K562 (cell line): ENCODE measurements around the gene SORCS1. TPM values are rescaled to one million over a fixed set of nuclear protein-coding genes. Genes with fewer than 3 reads are reported as not detected.

Source experiments
- ATAC-seq: fragments of 200-7000 bp; cut with Tn5 transposase; 3 replicates; pipeline ENCODE4 v1.9.1; 2020; ENCODE audit warnings: moderate library complexity
- BruUV-seq: library from RNA; stranded (reverse); fragments of 400-500 nt; replicated peaks from 2 replicates; lab custom pipeline; 2021; lab: Mats Ljungman, UMichigan
- CTCF ChIA-PET: fragments of 300-600 bp; formaldehyde crosslinking; extraction: SDS; loops from one replicate; lab custom pipeline; 2021; ENCODE audit warnings: low intra/inter-chr PET ratio; lab: Yijun Ruan, JAX
- POLR2A ChIA-PET: fragments of 300-600, 350-650 bp; sonication (Branson Sonifier 250); formaldehyde crosslinking; extraction: SDS; loops from one replicate; lab custom pipeline; 2021; ENCODE audit warnings: antibody characterized with exemption, inconsistent platforms; lab: Yijun Ruan, JAX
- DNase-seq, 4 experiments: peaks; one replicate each; pipeline versions ENCODE4 v3.0.0 to v3.0.0-alpha.2; 2011 to 2018; ENCODE audit warnings: low spot score in 3 of 4, mixed read lengths in 3 of 4; ENCODE audit errors: extremely low read depth in 1 of 4
- FAIRE-seq: peaks from 2 replicates; lab custom pipeline; 2011; peaks lifted over from hg19 to GRCh38; lab: Jason Lieb, UNC
- H2AFZ ChIP-seq: 2 replicates; pipeline ENCODE4 v1.6.0; 2011; ENCODE audit warnings: low read depth, low read length, control low read depth, inconsistent platforms
- H3K27ac ChIP-seq: fragments of 200-600 bp; 3 replicates; pipeline ENCODE4 v1.8.0; 2011; ENCODE audit warnings: low read depth, mild to moderate bottlenecking, control low read depth, inconsistent platforms, low read length, moderate library complexity, mixed read lengths; ENCODE audit errors: extremely low read depth
- H3K27me3 ChIP-seq, 2 experiments: fragments of 300-600 bp in 1 of 2; 2 replicates in 1 of 2; 3 replicates in 1 of 2; pipeline versions ENCODE4 v1.6.0 to v1.8.0; 2011; ENCODE audit warnings: inconsistent platforms in 2 of 2, low read length in 2 of 2, mild to moderate bottlenecking in 1 of 2, mixed read lengths in 1 of 2, moderate library complexity in 1 of 2; ENCODE audit not compliant: control insufficient read depth in 2 of 2, insufficient read depth in 2 of 2
- H3K36me3 ChIP-seq: fragments of 300-600 bp; 3 replicates; pipeline ENCODE4 v1.8.0; 2011; ENCODE audit warnings: mild to moderate bottlenecking, low read length, inconsistent platforms; ENCODE audit not compliant: control insufficient read depth, insufficient read depth
- H3K4me1 ChIP-seq, 2 experiments: fragments of 200-600 bp in 1 of 2; replicated peaks in 1 of 2; 2 replicates in 1 of 2; 3 replicates in 1 of 2; pipeline versions ENCODE4 v1.5.1 to v1.8.0; 2011; ENCODE audit warnings: inconsistent platforms in 2 of 2, low read length in 2 of 2, mild to moderate bottlenecking in 1 of 2, mixed read lengths in 1 of 2, moderate library complexity in 1 of 2; ENCODE audit not compliant: control insufficient read depth in 2 of 2, insufficient read depth in 2 of 2
- H3K4me2 ChIP-seq: 2 replicates; pipeline ENCODE4 v1.6.1; 2011; ENCODE audit warnings: low read length, control low read depth, inconsistent platforms, mixed read lengths; ENCODE audit not compliant: insufficient read depth
- H3K4me3 ChIP-seq: fragments of 200-600 bp; sonication (generic), shearing (Covaris generic); 2 replicates; pipeline ENCODE4 v1.5.1; 2016; ENCODE audit warnings: control low read depth, inconsistent platforms
- H3K79me2 ChIP-seq: fragments of 200-600 bp; 3 replicates; pipeline ENCODE4 v1.8.0; 2011; ENCODE audit warnings: low read length, inconsistent platforms; ENCODE audit not compliant: control insufficient read depth, insufficient read depth
- H3K9ac ChIP-seq, 2 experiments: 2 replicates each; pipeline versions ENCODE4 v1.6.0 to v1.6.1; 2011; ENCODE audit warnings: low read depth in 2 of 2, low read length in 2 of 2, control low read depth in 1 of 2, inconsistent platforms in 1 of 2, mild to moderate bottlenecking in 1 of 2, mixed read lengths in 1 of 2; ENCODE audit not compliant: insufficient read depth in 1 of 2
- H3K9me1 ChIP-seq: one replicate; pipeline ENCODE4 v1.6.0; 2011; ENCODE audit warnings: inconsistent platforms, mild to moderate bottlenecking, low read length, moderate library complexity; ENCODE audit not compliant: control insufficient read depth, insufficient read depth
- H3K9me3 ChIP-seq: replicated peaks from 2 replicates; pipeline ENCODE4 v1.5.1; 2011; ENCODE audit warnings: low read depth, low read length, inconsistent platforms; ENCODE audit not compliant: control insufficient read depth, insufficient read depth
- H4K20me1 ChIP-seq: replicated peaks from 2 replicates; pipeline ENCODE4 v1.6.1; 2011; ENCODE audit warnings: low read length, inconsistent platforms, mixed read lengths; ENCODE audit not compliant: control insufficient read depth, insufficient read depth
- CREB3L1 ChIP-seq: fragments of 450-650 bp; IDR thresholded peaks from 2 replicates; pipeline ENCODE4 v1.6.1; 2014; ENCODE audit warnings: low read depth, mild to moderate bottlenecking, moderate library complexity, borderline replicate concordance
- ETV1 ChIP-seq: fragments of 450-650 bp; conservative IDR thresholded peaks from 2 replicates; pipeline ENCODE4 v1.6.1; 2016; ENCODE audit warnings: missing genetic modification characterization, control low read depth, low read depth, missing compliant biosample characterization
- GABPB2 ChIP-seq: fragments of 250-450 bp; sonication (Bioruptor Pico); conservative IDR thresholded peaks from 2 replicates; pipeline ENCODE4 v1.5.1; 2021; ENCODE audit warnings: mild to moderate bottlenecking
- MNT ChIP-seq, 2 experiments: fragments of 450-650 bp; conservative IDR thresholded peaks; 2 replicates each; pipeline ENCODE4 v1.6.1; 2017; ENCODE audit warnings: mild to moderate bottlenecking in 2 of 2, moderate library complexity in 2 of 2
- NBN ChIP-seq: fragments of 450-650 bp; IDR thresholded peaks from 2 replicates; pipeline ENCODE4 v1.6.1; 2016; ENCODE audit warnings: low read depth, mild to moderate bottlenecking
- NR4A1 ChIP-seq, 2 experiments: fragments of 250-450 bp in 1 of 2; fragments of 450-650 bp in 1 of 2; sonication (Bioruptor Pico) in 1 of 2; IDR thresholded peaks; 2 replicates each; pipeline versions ENCODE4 v1.4.0 to v1.6.1; 2016 to 2020; ENCODE audit warnings: mild to moderate bottlenecking in 2 of 2, missing compliant biosample characterization in 1 of 2, missing genetic modification characterization in 1 of 2, moderate library complexity in 1 of 2
- PURB ChIP-seq: sonication (generic); formaldehyde crosslinking; IDR thresholded peaks from 2 replicates; pipeline ENCODE4 v1.9.0; 2021; ENCODE audit warnings: low read depth, mild to moderate bottlenecking, missing genetic modification reagents
- RBBP5 ChIP-seq: fragments of 200-600 bp; sonication (generic); IDR thresholded peaks from 2 replicates; pipeline ENCODE4 v1.6.1; 2012; ENCODE audit warnings: borderline replicate concordance, mild to moderate bottlenecking, low read length, control low read depth, inconsistent platforms; ENCODE audit not compliant: insufficient read depth, poor library complexity, severe bottlenecking
- RBM22 ChIP-seq: fragments of 200-400 bp; formaldehyde crosslinking; IDR thresholded peaks from 2 replicates; pipeline ENCODE4 v1.6.1; 2018; ENCODE audit warnings: low read length, low read depth; ENCODE audit not compliant: poor library complexity, severe bottlenecking
- RNF219 ChIP-seq: fragments of 250-450 bp; sonication (Bioruptor Pico); IDR thresholded peaks from 2 replicates; pipeline ENCODE4 v1.5.0; 2022; ENCODE audit warnings: mild to moderate bottlenecking
- SUPT5H ChIP-seq: fragments of 450-650 bp; IDR thresholded peaks from 2 replicates; pipeline ENCODE4 v1.6.1; 2016
- TCF15 ChIP-seq: fragments of 250-450 bp; sonication (Bioruptor Pico); IDR thresholded peaks from 2 replicates; pipeline ENCODE4 v1.8.0; 2022; ENCODE audit warnings: moderate library complexity, mild to moderate bottlenecking, inconsistent platforms
- ZBTB34 ChIP-seq: fragments of 250-450 bp; sonication (Bioruptor Pico); IDR thresholded peaks from 2 replicates; pipeline ENCODE4 v1.8.0; 2021; ENCODE audit warnings: mild to moderate bottlenecking, moderate library complexity
- ZNF274 ChIP-seq: IDR thresholded peaks from 2 replicates; pipeline ENCODE4 v1.6.1; 2011; ENCODE audit warnings: low read depth, mild to moderate bottlenecking, low read length, moderate library complexity, borderline replicate concordance
- WGBS: fragments of 100-300 bp; shearing (Covaris generic); methylation state at CpG from one replicate; pipeline ENCODE4 v1.1.6; 2016; ENCODE audit warnings: low coverage, mixed read lengths; ENCODE audit not compliant: insufficient coverage; ENCODE audit errors: missing lambda C conversion rate; 5-methylcytosine and 5-hydroxymethylcytosine counted together
- in situ Hi-C: fragments of 300-500 bp; cut with MboI; formaldehyde crosslinking; loops from 4 replicates; pipeline ENCODE4 v1.15.0; 2018; ENCODE audit warnings: inconsistent platforms, mixed read lengths
- intact Hi-C: fragments of 100-400 bp; cut with micrococcal nuclease; formaldehyde crosslinking; loops from 2 replicates; pipeline ENCODE4 v1.14.2; 2022
- polyA plus RNA-seq, 8 experiments: library from polyadenylated mRNA; depleted of rRNA in 4 of 8; stranded (reverse) in 5 of 8; unstranded in 3 of 8; fragments of >200 nt; fragmentation: Nextera tagmentation in 2 of 8; fragmentation: Illumina TruSeq in 1 of 8; extraction: Ambion mirVana in 2 of 8; extraction: Trizol in 1 of 8; gene quantifications; 2 replicates each; pipeline versions ENCODE4 v1.2.1 to v1.2.3, GENCODE V29; 2011 to 2014; ENCODE audit warnings: inconsistent platforms in 1 of 8, missing spikeins in 1 of 8
- total RNA-seq, 7 experiments: library from RNA; depleted of rRNA in 6 of 7; stranded (reverse); fragments of >200 nt in 6 of 7; fragmentation: Illumina TruSeq in 2 of 7; extraction: Trizol in 2 of 7; gene quantifications; 2 replicates each; pipeline versions ENCODE4 v1.2.1 to v1.2.3, GENCODE V29; 2011 to 2021; ENCODE audit warnings: low replicate concordance in 1 of 7

SORCS1 gene
- total and polyA plus RNA-seq, 9 of the 15 experiments (the other 6 are each of a cell fraction or from before 2014, with no cell fraction given) = 1.5 to 3.9 (median 2.7) TPM

GRCh38 chr10:106819490-106819889 lies 345.0 kb downstream of the SORCS1 start:
- Histone ChIP-seq H4K20me1 (no peaks in the 10 kb centered on the region), H3K4me3 (no peak overlapping the region), H3K27ac (no peak overlapping the region), H3K9me1 (no peaks in the 10 kb centered on the region), H3K79me2 (no peaks in the 10 kb centered on the region), H3K4me2 (no peak overlapping the region), H3K9ac (no peak overlapping the region), H3K36me3 (no peaks in the 10 kb centered on the region), H3K9me3 (no peaks in the 10 kb centered on the region), H2AFZ (no peak overlapping the region), H3K27me3 (no peaks in the 10 kb centered on the region), H3K4me1 (no peaks in the 10 kb centered on the region; a peak in 2 of 5 replicates)
- ATAC-seq (no peak; the same call in 2 of the 3 replicates), FAIRE-seq (peak; percentile 71), DNase-seq (peak in 3 of 4 experiments; percentile 7 to 49 (median 33))
- intact Hi-C loops (no loop called here), in situ Hi-C loops (no loop called here)
- ChIA-PET CTCF (no interaction called here), POLR2A (no interaction called here)
- 2% methylated on average over 4 of the region's 4 CpGs for WGBS
- BruUV-seq = no TSS peak
- TF ChIP-seq SUPT5H (no peak), CREB3L1 (no peak), PURB (no peak), TCF15 (CRISPR knock-in tag) (no peak), MNT (conservative IDR thresholded peaks at IDR 0.05) (no peak), GABPB2 (CRISPR knock-in tag) (no peak), NR4A1 (CRISPR knock-in tag; IDR thresholded peaks at IDR 0.05) (no peak), NR4A1 (tag; IDR thresholded peaks at IDR 0.05) (no peak), RNF219 (CRISPR knock-in tag) (no peak), ETV1 (0 out of 2 replicates have a peak, but pooled peaks have one; percentile 21), NBN (no peak), RBM22 (no peak), ZBTB34 (CRISPR knock-in tag) (no peak), RBBP5 (no peak), ZNF274 (no peak)
